Inflammatory macrophage treated with lipopolysaccharide for 1 hour (primary cell): ENCODE measurements around the gene TMEM184B.

Experiments
- DNase-seq, 2 donors: peaks; one replicate each; pipeline ENCODE4 v3.0.0-alpha.2; 2020 to 2022

The TMEM184B gene

GRCh38 chr22:38271927-38272372 lies 860 bp downstream of the TMEM184B start:
- DNase-seq, result no peak

GRCh38 chr22:38271101-38271500 lies 1.7 kb downstream of the TMEM184B start:
- no peak for DNase-seq

- DNase-seq, result no peak
Observed at GRCh38 chr22:38270091-38270992, 2.5 kb downstream of the TMEM184B start.

- DNase-seq, result no peak
Observed at GRCh38 chr22:38269466-38269865, 3.3 kb downstream of the TMEM184B start.

- DNase-seq, result peak; percentile 54 to 63
Observed at GRCh38 chr22:38267086-38267485, 5.7 kb downstream of the TMEM184B start.

GRCh38 chr22:38266120-38266519 lies 6.7 kb downstream of the TMEM184B start:
- DNase-seq, result no peak

- no peak for DNase-seq
Observed at GRCh38 chr22:38264322-38264843, 8.4 kb downstream of the TMEM184B start.

- DNase-seq, result peak in 1 of 2 donors; percentile 53
Observed at GRCh38 chr22:38262051-38262795, 10.6 kb downstream of the TMEM184B start.

- DNase-seq, result peak; percentile 46 to 52
Observed at GRCh38 chr22:38260761-38261681, 11.8 kb downstream of the TMEM184B start.

- no peak for DNase-seq
Observed at GRCh38 chr22:38259370-38259769, 13.4 kb downstream of the TMEM184B start.

- no peak for DNase-seq
Observed at GRCh38 chr22:38258895-38259294, 13.9 kb downstream of the TMEM184B start.

- no peak for DNase-seq
Observed at GRCh38 chr22:38257650-38258250, 15.1 kb downstream of the TMEM184B start.

GRCh38 chr22:38257181-38257580 lies 15.6 kb downstream of the TMEM184B start:
- DNase-seq, result no peak

- no peak for DNase-seq
Observed at GRCh38 chr22:38255697-38256096, 17.1 kb downstream of the TMEM184B start.

- no peak for DNase-seq
Observed at GRCh38 chr22:38251341-38251692, 21.5 kb downstream of the TMEM184B start.

GRCh38 chr22:38250643-38251340 lies 22.0 kb downstream of the TMEM184B start:
- DNase-seq, result no peak

GRCh38 chr22:38249803-38250642 lies 22.8 kb downstream of the TMEM184B start:
- DNase-seq, result no peak

GRCh38 chr22:38249301-38249700 lies 23.5 kb downstream of the TMEM184B start:
- DNase-seq, result no peak

- DNase-seq, result no peak
Observed at GRCh38 chr22:38248280-38248679, 24.5 kb downstream of the TMEM184B start.

- DNase-seq, result no peak
Observed at GRCh38 chr22:38247713-38248112, 25.1 kb downstream of the TMEM184B start.

- DNase-seq, result no peak
Observed at GRCh38 chr22:38246692-38247091, 26.1 kb downstream of the TMEM184B start.
